AG08395 (cell line): ENCODE measurements around the gene FBXL13.

Source experiments
- DNase-seq: peaks from one replicate; pipeline ENCODE4 v3.0.0; 2012; ENCODE audit warnings: mixed read lengths, low spot score

Gene FBXL13

DNA sequence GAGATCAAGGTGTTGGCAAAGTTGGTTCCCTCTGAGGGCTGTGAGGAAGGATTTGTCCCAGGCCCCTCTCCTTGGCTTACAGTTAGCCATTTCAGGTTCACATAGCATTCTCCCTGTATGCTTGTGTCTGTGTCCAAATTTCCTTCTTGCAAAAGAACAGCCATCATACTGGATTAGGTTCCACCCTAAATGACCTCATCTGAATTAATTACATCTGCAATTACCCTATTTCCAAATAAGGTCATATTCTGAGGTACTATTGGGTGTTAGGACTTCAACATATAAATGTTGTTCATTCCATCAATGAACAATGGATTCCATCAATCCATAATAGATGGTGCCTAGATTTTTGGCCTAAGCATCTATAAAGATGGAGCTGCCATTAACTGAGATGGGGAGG, 178.0 kb downstream of the FBXL13 start:
- no peak for DNase-seq

DNA sequence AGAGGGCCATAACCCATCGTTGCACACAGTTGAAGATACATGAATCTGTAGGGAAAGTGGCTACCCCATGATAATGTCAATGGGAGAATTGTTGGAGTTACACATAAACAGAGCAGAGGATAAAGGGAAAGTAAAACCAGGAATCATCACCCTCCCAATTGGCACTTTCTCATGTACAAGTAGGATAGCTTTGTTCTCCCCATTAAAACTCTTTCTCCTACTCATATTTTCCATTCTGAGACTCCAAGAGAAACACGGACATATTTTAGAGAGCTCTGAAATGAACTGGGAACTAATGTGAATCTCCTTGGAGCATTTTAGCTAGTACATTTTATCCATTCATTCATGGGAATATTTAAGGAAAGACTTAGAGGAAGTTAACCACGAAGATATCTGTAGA, 179.0 kb downstream of the FBXL13 start:
- DNase-seq: no peak

DNA sequence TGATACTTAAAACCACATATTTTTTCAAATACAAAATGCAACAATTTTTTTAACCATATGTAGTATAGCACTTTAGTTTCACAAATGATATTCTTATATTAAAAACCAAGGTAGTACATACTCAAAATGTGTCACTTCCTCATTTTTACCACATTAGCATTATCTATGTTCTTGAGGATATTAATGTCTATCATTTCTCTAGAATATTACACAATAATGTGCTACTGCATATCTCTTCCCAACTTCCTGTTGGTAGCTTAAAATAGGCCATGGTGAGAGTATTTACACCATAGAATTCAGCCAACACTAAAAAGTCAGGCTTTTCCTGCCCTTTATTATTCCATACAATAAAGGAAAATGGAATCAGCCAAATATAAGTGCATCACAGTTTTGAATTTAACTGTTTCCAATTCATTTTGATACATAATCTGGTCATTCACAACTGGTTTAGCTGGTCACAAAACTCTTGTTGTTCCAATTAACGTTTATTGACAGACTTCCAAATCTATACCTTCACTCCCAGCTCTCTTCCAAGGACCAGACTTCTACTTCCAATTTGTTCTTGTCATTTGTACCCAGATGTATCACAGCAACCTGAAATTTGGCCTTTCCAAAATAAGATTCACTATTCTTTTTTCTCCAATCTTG, 181.8 kb downstream of the FBXL13 start:
- DNase-seq: no peak

DNA sequence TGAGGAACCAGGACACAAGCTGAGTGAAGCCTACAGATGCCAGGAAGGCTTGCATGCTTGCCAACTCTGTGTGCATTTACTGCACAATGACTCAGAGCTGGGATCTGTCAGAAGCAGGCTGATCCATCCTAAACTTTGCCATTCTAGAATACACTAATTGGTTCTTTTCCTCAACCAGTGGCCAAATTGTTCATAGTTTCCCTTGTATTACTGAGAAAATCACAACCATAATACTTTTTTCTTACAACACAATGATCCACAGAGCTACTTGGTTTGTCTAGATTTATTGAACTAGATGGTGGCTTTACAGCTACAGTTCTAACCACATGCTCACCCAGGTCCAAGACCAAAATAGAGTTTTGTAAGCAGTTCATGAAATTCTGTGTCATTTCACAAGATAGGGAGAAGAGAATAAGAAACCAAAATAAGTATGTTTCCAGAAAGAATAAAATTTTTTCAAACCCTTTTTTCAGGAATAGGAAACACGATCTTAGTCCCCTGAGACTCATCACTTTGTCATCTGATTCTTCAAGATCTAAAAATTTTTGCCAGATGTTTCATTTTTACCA, 182.8 kb downstream of the FBXL13 start:
- peak; percentile 88 for DNase-seq

DNA sequence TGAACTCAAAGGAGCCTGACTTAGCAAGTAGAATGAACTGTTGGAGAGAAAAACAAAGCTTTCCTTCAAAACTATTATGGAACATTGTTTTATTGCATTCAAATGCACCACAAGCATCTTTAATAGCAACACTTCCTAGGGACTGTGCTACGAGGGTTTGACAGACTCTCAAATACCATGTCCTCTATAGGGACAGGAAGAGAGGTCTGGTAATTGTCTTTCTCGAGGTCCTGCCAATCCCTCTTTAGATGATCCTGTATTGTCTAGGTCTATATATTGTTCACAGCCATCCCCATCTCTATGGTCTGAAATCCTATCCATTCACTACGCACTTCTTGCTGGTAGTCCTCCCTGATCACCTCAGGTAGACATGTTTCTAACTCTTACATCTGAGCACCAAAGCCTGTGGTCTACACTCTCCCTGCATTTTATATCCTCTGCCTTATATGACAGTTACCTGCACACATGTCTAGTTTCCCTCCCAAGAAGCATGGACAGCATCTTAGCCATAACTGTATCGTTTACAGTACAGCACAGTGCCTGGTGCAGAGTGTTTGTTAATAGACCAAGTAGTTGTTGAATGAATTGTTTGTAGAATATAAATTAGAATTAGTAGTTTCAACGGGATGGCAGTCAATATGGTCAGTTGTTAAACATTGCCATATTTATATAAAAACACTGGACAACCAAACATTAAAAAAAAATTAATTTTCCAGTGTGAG, 183.5 kb downstream of the FBXL13 start:
- DNase-seq: no peak

DNA sequence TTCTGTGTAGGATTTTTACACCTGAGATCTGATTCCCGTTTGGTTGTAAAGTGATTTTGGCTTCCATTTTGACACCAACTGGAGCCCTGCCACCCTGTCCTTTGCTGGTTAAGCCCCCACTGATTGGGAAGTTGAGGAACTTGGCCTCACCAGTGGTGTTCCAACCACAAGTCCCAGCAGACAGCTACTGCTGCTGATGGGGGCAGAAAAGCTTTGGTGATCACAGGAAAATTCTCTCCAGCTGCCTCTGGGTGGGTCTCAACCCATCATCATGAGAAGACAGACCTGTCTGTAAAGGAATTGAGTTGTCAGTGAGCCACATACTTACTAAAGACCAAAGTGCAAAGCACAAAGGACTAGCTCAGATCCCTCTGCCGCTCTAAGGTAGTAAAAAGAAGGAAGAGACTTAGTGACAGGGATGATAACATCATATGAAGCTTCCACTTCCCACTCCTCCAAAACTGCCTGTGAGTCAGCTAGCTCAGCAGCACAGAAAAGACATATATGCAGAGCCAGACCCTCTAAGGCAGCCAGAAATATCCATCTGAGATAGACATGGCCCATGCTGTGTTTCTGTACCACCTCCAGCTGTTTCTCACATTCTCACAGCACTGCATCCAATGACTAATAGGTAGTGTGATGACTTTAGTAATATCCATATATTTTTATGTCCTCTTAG, 184.2 kb downstream of the FBXL13 start:
- DNase-seq: no peak

DNA sequence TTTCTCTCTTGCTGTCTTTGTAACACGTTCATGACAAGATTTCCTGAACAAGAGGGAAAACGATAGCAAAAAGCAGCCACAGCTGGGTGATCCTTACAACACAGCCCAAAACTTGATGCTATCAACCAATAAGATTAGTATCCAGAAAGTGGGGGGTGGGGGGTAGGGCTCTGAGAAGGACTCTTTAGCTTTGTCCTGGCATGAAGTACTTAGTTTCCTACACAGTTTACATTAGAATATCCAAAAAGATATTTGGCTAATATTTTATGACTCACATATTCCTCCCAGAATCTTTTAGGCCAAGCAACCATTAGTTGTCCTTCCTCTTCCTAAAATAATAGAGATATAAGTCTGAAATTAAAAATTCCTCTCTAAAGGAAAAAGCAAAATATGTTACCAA, 184.7 kb downstream of the FBXL13 start:
- no peak for DNase-seq

DNA sequence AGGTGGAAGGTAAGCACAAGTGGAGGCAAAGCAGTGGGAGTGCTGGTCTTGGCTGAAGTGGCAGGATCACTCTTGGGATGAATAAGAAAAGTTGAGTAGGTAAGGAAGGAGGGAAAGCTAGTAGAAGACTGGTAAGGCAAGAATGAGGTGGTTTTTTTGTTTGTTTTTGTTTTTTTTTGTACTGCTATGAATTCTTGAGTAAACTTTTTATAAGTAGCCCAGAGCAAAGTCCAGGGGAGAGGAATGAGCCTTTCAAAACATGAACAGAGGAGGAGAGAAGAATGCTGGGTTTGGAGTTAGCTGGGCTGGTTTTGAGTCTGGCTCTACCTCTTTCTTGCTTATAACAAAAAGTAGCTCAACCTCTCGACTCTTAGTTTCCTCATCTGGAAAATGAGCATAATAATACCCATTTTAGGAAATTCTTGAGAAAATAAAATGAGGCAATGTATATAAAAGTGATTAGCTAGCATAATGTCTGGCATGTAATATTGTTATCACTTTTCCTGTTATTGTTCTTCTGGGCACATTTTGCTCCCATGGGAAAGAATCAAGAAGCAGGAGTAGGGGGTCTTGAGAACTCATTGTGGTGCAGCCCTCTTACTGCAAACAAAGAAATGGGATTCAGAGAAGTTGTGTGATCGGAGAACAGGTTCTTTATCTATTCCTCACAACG, 185.9 kb downstream of the FBXL13 start:
- no peak for DNase-seq

DNA sequence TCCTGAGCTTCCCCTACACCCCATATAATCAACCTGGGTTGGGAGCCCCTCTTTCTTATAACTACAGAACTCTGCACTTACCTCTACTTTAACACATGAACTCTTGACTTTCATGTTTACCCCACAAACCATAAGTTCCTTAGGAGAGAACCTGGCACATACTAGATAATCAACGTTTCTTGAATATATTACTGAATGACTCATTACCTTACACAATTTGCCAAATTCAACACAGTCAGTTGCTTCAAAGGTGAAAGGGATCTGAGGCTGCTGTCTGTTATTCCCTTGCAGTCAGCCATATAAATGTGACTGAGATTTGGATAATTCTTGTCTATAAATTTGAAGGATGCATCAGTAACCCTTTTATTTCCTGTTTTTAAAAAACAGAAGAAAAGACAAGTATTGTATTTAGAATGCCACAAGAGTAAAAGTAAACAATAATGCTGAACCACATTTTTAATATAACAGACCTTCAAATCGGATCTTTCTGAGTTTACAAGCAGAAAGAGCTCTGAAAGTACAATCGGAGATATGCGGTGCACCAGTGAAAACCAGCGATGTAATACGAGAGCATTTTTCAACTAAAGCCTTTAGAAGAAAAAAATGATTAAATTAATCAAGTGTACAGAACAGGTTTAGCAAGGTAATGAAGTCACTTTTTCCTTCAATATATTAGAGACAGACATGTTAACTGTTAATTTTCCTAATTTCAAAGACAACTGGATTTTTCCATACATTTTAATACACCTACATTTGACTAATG, 191.3 kb downstream of the FBXL13 start:
- no peak for DNase-seq

DNA sequence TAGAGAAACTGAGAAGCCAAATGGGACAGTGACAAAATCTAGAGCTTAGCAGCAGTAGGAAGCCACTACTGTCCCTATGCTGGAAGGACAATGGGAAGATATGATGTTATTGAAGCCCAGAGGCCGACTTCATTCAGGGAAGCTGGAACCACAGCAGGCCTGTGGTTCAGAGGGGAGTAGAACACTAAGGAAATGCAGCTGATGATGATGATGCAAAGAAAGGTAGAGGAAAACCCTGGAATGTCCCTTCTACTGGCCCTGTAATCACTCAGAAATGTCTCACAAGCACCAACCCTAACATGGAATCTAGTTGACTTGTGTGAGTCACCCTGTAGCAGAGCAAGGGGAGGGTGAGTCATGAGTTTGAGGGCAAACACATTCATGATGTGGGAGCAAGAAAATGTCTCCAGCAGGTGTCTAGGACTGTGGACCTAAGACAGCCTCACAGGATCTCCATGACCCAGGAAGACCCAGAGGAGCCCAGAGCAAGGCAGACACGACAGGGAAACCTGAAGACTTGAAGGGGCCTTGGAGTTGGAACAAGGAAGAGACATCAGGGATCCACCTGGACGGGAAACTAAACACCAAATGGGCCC, 198.8 kb downstream of the FBXL13 start:
- DNase-seq: peak; percentile 96

DNA sequence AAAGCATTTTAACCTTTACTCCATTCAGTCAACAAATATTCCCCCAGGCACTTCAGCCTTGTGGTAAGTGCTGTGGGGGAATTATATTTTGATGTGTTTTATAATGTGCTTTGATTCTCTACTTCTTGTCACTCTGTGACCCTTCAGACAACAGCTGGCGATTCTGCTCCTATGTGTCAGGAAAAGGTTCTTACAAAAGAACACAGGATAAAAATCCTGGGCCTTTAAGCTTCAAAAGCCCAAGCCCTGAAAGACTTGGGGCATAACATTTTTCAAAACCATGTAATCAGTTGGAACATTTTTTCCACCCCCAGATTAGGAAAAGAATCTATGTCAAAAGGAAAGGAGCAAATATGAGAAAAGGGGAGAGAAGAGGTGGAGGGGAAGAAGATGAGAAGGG, 199.6 kb downstream of the FBXL13 start:
- DNase-seq: no peak

DNA sequence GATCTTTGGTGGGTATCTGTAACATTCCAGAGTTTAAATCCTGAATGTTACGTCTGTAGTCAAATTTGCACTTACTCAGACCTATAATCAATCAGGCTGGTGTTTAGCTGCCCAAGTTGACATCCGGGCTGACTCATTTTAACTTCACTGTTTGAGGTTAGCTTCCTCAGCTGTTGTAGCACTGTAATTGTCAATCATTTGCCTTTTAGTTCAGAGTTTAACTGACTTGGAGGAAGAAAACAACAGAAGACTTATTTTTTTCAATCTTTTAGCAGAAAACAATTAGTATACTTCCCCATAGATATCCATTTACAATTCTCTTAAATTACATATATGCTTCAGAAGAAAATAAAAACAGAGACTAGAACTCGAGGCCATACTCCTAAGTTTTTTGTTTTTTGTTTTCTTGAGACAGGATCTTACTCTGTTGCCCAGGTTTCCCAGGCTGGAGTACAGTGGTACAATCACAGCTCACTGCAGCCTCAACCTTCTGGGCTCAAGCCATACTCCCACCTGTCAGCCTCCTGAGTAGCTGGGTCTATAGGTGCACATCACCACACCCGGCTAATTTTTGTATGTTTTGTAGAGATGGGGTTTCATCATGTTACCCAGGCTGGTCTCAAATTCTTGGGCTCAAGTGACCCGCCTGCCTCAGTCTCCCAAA, 200.3 kb downstream of the FBXL13 start:
- peak; percentile 63 for DNase-seq

DNA sequence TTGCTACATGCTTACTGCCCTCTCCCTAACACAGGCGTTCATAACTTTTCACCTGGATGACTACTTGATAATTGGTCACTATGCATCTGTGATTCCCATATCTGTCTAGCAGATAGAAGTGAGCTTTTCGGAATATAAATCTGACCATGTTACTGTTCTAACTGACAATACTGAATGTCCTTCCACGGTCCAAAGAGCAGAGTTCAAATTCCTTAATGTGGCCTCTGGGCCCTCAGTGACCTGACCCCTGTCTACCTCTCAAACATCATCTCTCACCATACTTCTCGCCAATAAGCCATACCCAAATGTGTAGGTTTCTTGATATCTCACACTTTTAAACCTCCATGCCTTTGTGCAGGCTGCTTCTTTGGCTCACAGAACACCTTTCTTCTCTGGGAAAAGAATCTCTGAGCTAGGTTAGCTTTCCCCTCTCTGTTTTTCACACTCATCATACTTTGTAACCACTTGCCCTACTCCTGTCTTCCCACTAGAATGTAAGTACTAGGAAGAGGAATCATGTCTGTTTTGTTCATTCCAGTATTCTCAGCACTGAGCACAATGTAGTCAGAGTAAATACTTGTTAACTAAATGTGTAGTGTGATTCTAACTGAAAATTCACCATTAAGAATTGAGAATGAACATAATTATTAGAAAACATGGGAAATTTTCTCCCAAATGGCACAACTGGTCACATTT, 201.0 kb downstream of the FBXL13 start:
- DNase-seq: no peak

DNA sequence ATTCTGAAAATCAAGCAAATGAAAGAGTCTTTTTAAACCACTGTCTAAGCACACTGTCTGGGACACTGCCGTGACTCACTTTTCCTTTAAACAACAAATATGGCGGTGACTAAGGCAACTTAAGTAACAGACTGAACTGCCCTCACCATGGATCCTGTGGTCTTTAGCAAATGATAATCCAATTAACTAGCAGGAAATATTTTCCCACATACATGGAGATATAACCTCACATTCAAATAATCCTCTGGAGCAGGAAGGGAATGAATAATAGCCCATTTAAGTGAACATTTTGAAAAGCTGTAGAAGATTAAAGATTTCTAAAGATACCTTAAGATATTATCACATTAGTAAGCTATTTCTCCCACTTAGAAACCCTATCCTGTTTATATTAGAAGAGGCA, 202.1 kb downstream of the FBXL13 start:
- peak; percentile 70 for DNase-seq

DNA sequence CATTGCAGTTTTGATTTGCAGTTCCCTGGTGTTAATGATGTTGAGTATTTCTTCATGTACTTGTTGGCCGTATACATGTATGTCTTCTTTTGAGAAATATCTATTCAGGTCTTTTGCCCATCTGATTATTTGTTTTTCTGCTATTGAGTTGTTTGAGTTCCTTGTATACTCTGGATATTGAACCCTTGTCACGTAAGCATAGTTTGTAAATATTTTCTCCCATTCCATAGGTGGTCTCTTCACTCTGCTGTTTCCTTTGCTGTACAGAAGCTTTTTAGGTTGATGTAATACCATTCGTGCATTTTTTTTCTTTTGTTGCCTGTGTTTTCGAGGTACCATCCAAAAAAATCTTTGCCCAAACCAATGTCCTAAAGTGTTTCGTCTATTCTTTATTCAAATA, 205.4 kb downstream of the FBXL13 start:
- no peak for DNase-seq

DNA sequence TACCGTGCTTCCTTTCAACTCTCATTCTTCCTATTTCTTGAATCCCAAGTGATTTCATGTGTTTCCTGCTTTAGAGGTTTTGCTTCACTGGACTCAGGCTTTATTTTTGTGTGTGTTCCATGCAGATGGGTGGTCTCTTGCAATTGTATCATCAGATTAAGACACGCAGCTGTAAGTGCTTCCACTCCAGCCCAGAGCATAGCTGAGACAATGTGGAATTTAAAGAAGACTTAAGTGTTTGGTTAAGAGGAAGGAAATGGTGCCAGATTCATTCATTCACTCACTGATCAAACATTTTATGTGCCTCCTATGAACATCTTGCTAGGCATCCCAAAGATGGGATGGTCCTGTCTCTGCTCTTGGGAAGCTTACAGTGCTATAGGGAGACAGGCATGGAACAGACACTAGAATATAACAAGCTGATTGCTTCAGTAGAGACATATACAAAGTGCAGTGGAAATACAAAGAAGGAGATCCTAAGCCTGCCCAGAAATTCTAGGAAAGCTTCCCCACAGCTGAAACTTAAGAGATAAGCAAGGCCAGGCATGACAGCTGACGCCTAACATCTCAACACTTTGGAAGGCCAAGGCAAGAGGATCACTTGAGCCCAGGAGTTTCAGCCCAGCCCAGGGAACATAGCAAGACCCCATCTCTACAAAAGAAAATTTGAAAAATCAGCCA, 207.9 kb downstream of the FBXL13 start:
- DNase-seq: no peak

DNA sequence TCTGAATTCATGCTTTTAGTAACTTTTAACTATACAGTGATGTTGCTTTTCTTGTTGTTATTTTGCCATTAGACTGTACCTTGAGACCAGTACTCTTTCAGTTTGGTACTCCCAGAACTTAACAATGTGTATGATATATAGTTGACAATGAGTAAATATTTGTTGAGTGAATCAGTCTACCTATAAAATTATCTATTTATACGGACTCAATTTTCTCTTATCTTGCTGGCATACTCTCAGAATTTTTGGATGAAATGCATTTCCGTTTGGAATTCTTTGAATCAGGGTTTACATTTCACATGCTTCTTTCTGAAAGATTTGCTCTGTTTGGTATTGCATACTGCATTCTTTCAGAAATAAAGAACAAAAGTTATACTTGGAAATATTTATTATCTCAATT, 209.6 kb downstream of the FBXL13 start:
- no peak for DNase-seq

DNA sequence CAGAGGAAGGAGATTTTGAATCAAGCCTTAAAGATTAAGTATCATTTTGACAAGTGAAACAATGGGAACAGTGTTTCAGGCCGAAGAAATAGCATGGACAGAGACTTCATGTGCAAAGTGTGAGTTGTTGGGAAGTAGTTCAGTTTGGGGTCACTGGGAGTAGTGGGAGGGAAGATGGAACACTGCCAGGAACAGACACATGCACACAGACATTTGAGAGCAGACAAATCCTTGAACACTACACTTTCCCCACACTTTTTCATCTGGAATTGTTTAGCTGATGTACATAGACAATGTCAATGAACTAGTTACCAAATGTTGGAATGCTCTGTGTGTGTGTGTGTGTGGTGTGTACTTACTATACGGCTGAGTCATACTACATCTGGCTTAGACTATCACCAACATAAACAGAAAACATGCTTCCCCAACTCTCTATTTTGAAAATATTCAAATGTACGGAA, 214.2 kb downstream of the FBXL13 start:
- DNase-seq: peak; percentile 70

DNA sequence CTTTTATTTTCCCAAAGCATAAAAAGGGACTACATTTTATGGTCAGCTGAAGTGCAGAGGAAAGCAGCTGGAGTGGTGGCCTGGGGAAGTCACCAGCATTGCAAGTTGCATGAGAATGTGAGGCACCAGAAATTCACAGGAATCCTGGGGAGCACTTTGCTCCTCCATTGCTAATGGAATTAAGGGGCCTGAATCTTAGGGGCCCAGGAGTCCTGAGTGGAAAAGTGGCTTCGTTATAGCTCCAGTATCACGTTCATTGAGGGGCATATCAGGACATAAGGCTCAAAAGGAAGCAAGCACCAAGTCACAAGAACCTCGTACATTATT, 214.8 kb downstream of the FBXL13 start:
- no peak for DNase-seq
